ENCODE data around the gene YPEL1.

- TF ChIP-seq ZBTB33 (IDR thresholded peaks at IDR 0.05; ENCODE audit: extremely low read depth, insufficient replicate concordance, low read length), result no peak
- no peak for TF ChIP-seq POLR2A (IDR thresholded peaks at IDR 0.05; ENCODE audit: borderline replicate concordance, extremely low read depth, insufficient read depth, insufficient read length)
- no peak for TF ChIP-seq CTCF (IDR thresholded peaks at IDR 0.05 in 2 of 3, conservative IDR thresholded peaks at IDR 0.05 in 1 of 3; ENCODE audit: borderline replicate concordance in 1 of 3, insufficient read depth in 1 of 3, low read depth in 2 of 3, low read length in 2 of 3)
- no peak for TF ChIP-seq EZH2 (IDR thresholded peaks at IDR 0.05)
- no peak for TF ChIP-seq POLR2AphosphoS5 (IDR thresholded peaks at IDR 0.05; ENCODE audit: low read depth, low read length)
- no peak for TF ChIP-seq MAX (IDR thresholded peaks at IDR 0.05)
- no peak for TF ChIP-seq ATF3 (IDR thresholded peaks at IDR 0.05)
- TF ChIP-seq EZH2phosphoT487 (IDR thresholded peaks at IDR 0.05; ENCODE audit: borderline replicate concordance), result no peak
- no peak for TF ChIP-seq SP1 (IDR thresholded peaks at IDR 0.05; ENCODE audit: low read depth)
These were observed 9.5 kb downstream of the YPEL1 start for GRCh38 chr22:21725956-21726649.
